Esophagus muscularis mucosa (tissue), 4 donors: ENCODE data around the gene TMEM185B.

Experiments used
- EP300 ChIP-seq: sonication (generic); formaldehyde crosslinking; IDR thresholded peaks from one replicate; pipeline ENCODE4 v1.6.1; 2017; ENCODE audit warnings: antibody characterized with exemption
- POLR2A ChIP-seq: fragments of 450-650 bp; IDR thresholded peaks from one replicate; pipeline ENCODE4 v1.6.1; 2017; ENCODE audit warnings: antibody characterized with exemption, moderate library complexity, mild to moderate bottlenecking, low read depth
- POLR2AphosphoS5 ChIP-seq, 2 donors: sonication (generic); formaldehyde crosslinking; IDR thresholded peaks; one replicate each; pipeline ENCODE4 v1.6.1; 2017; ENCODE audit warnings: antibody characterized with exemption in 2 of 2
- TF ChIP-seq, protein P1 (sequence below), 3 experiments: fragments of 200-600 bp in 2 of 3; fragments of 450-650 bp in 1 of 3; sonication (generic) in 2 of 3; IDR thresholded peaks; one replicate each; pipeline ENCODE4 v1.5.1; 2017 to 2019; ENCODE audit warnings: antibody characterized with exemption in 3 of 3, mild to moderate bottlenecking in 2 of 3, moderate library complexity in 1 of 3

DNA sequence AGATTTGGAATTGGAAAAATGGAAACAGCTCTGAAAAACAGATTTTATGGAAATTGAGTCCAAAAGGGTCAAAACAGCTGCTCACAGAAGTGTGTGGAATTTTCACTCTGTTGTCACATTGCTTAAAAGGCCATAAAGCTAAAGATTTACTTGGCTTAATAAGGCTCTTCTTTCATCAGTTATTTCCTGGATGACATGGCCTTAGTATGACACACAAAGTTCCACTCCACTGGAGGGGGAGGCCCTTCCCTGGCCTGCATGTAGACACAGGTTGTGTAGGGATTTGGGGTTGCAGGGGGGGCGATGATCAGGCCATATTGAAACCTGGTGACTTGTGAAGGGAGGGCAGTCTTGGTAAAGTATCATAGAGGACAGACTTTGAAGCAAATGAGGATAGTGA is 34.0 kb downstream of the TMEM185B start:
- TF ChIP-seq, protein P1, sequence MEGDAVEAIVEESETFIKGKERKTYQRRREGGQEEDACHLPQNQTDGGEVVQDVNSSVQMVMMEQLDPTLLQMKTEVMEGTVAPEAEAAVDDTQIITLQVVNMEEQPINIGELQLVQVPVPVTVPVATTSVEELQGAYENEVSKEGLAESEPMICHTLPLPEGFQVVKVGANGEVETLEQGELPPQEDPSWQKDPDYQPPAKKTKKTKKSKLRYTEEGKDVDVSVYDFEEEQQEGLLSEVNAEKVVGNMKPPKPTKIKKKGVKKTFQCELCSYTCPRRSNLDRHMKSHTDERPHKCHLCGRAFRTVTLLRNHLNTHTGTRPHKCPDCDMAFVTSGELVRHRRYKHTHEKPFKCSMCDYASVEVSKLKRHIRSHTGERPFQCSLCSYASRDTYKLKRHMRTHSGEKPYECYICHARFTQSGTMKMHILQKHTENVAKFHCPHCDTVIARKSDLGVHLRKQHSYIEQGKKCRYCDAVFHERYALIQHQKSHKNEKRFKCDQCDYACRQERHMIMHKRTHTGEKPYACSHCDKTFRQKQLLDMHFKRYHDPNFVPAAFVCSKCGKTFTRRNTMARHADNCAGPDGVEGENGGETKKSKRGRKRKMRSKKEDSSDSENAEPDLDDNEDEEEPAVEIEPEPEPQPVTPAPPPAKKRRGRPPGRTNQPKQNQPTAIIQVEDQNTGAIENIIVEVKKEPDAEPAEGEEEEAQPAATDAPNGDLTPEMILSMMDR (IDR thresholded peaks at IDR 0.05) = no peak
- TF ChIP-seq EP300 (no peak), POLR2A (no peak), POLR2AphosphoS5 (IDR thresholded peaks at IDR 0.05) (no peak)
